NOMO-1 (cell line): ENCODE data around the gene PCDH15.

Experiments
- DNase-seq, 2 experiments: peaks; one replicate each; lab custom pipeline; 2025; ENCODE audit not compliant: unreplicated experiment in 2 of 2; lab: John Stamatoyannopoulos, UW

PCDH15 gene

DNA sequence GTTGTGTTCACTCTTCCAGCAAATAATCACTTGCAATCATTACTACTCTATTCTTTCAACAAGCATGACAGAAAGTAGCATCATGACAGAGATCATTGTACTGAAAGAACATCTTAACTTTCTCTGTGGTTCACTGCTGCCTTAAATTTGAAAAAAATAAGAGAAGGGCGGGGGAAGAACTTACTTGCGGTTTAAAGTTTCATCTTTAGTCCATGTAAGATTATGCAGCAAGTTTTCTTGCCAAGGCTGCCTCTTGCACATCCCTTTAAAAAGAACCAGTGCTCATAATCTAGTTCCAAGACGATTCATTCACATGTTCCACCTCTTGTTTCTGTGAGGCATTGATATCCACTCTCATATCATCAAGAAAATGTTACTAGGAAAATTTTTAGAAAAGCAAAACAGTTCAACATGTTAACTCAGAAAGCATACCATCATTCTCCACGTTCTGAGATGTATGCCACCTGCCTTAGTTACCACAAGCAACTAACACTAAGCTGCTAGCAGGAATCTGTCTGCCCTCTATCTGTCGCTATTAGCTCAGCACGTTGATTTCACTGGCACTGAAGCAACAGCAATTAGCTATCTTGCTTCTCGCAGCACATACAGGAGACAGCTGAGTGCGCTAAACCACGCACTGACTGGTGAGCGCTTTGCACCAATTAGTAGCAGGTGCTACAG is at the start of gene PCDH15:
PCDH15 (minus strand) TSS at position 491 of the 681 bp plus-strand sequence. CDS start 136,969 bp downstream, outside the sequence.
- no peak for DNase-seq

DNA sequence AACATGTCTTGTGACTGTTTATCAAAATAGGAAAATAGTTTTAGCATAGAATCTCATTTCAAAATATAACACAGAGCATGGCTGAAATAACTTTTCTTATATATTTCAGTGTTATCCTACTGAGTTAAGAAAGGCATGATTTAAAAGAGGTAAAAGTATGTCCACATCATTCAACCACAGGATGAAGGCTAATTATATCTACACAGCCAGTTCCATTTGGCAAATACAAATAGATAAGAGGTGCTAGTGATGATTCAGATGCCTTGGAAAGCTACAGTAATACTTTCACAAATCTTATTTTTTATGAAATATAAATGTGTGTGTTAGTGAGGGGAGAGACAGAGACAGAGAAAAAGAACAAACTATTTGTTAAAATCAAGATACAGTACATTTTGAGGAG is 42.9 kb upstream of the PCDH15 start:
- DNase-seq = no peak

DNA sequence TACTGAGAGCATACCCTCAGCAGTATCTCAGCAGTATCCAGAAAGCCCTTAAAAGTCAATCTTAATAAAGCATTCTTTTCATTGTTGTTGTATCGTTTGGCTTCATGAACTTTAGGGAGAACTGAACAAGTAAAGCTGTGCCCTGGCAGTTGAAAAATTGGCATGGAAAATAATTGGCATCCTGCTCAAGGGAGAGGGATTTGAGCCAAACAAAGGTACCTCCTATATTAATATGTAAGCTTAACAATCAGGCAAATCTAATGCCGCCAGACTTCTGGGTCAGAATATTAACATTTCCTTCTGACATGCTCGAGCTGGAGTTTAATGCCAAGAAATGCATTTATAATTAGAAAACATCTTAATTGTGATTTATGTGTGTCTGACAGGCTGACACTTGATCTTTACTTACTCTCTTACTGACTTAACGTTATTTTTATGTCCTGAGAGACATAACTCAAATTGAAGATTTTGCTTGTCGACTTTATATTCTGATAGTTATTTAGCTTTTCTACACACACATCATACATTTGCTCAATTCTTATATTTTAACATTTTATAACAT is 42.1 kb upstream of the PCDH15 start:
- no peak for DNase-seq

DNA sequence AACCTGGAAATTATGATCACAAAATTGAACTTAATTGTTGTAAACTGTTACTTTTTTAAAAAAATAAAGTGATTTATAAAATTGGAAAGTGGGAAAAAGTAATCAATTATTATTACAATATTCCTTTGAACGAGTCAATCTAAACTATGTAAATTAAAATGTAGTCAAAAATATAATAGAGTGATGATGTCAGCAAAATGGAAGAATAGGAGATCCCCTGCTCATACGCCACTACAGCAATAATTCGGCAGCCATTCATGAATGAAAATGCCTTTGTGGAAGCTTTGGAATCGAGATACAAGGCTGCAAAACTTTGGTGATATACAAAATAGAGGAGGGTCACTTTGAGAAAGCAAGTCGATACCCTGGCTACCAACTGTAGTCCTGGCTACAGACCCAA is 36.4 kb upstream of the PCDH15 start:
- DNase-seq = no peak

DNA sequence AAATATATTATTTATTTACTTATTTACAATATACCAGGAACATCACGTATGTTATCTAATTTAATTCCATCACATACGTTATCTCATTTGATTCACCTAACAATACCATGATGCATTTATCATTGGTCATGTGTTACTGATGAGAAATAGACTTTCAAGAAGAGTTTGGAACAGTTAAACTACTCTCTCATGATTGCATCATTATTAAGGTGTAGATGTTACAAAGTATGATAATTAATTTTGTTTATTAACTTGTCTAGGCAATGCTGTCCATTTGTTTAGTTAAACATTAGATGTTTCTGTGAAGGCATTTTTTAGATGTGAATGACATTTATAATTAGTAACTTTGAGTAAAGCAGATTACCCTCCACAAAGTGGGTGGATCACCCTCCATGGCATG is 32.0 kb upstream of the PCDH15 start:
- no peak for DNase-seq

DNA sequence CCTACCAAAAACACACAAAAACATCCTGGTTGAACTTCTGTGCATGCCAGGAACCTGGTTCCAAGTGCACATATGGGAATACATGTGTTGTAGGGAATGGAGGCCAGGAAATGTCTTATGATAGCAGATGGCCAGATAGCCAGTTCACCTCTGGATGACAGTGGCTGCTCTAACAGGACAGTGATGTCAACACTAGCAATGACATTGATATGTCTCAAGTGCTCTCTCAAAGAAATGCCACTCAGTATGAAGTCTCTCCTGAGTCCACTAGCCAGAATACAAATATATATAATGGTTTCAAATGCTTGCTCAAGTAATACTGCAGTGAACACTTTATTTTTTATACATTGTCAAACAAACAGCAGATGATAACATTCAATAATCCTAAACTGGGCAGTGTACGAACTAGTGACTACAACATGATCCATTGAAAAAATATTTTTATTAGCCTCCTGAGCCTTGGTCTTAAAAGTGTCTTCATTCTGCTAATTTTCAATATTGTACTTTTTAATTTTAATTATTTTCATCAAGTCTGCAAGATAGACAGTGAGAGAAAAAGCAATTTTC is 26.0 kb upstream of the PCDH15 start:
- no peak for DNase-seq

DNA sequence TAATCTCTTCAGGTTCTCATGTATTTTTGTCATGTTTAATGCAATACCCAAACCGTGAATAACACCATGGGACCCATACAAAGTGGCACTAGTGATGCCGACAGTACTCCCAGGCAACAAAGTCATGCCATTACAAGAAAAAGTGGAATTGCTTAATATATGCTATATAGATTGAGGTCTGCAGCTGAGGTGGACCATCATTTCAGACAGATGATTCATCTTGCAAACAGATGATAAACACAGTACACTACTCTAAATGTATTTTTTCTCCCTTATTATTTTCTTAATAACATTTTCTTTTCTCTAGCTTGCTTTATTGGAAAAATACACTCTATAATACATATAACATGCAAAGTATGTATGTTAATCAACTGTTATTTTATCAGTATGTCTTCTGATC is 14.6 kb upstream of the PCDH15 start:
- DNase-seq = no peak

DNA sequence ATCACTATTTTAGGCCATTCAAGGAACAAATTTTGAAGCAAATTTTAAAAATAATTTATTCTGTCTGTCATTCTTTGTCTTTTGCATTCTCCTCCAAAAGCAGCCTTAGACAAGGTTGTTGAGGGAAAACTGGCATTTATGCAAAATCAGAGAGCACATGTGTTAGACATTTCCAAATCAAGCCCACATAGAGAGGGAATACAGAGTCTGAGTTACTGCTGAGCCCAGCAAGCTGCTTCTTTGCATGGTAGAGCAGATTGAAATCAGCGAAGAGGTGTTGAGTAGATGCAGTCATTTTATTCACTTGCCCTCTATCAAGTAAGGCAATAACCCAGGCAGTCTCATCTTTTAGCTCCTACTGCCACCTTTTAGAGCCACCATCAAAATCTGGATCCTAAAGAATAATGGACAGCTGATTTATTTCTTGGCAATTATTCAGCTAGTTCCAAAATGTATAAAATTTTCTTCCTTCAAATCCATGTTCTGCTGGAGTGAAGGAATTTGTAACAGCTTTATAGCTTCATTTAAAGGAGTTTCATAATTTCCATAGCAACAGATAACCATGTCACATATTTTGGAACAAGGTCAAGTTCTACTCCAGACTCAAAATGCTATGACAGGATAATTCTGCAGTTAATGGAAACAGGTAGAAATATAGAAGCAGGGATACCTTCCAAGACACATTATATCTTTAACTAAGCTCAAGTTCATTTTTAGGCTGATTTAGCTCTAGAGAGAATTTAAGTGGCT is 7.3 kb upstream of the PCDH15 start:
- DNase-seq = no peak

DNA sequence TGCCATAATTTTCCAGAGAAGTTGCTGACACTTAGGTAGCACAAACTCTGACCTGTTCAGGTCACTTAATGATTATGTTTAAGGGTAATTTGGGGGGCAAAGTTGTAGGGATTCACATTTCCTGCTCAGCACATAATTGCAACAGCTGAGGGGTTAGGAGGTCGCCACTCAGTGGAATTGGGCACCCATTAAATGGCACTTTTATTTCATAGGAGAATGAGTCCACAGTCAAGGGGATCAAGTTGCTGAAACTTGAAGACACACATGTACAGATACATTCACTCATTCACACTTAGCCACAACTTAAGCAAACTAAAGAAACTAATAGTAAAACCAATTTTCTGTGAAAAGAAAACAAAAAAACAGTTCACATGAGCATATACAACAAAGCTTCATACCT is 1.5 kb downstream of the PCDH15 start:
- no peak for DNase-seq

DNA sequence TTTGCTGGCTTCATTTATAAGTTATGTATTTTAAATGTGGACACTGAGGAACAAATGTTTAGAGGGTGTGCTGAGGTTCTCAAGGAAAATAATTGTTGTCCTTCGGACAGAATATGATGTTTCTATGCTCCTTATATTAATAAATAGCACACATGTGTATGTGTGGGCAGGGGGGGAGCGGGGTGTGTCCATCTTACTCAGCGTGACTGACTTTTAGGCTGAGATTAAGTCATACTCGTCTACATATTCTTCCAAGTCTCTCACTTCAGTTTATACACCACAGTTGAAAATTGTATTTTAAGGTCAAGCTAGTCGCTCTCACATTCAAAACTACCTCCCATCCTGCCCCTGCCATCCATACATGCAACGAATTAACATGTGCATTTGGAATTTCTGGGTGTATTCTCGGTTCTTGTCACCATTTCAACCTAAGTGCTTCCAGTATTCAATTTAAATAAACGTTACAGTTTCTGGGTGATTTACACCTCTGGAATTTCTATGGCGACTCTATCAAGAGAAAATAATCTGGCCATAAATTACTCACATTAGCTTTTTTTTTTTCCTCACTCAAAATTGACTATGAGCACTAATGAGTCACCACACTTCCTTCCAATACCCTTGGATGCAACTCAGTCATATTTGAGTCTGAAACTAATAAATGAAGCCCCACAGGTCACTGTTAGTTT is 3.3 kb downstream of the PCDH15 start:
- DNase-seq = no peak

DNA sequence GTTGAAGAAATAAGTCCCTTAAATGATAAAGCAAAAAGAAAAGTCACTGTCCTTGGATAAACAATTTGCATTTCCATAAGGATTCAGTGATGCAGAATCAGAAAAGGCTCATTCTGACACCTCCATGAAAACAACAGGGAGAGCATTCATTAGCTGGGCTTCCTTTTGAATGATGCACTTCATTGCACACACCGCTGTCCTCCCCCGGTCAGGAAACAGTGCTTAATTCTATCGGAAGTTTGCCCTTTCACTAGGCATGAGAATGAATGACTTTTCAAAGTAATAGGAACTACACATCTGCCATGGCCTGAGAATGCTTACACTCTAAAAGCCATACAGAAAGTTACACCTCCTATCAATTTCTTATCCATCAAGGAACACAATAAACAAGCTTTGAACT is 4.2 kb downstream of the PCDH15 start:
- no peak for DNase-seq

DNA sequence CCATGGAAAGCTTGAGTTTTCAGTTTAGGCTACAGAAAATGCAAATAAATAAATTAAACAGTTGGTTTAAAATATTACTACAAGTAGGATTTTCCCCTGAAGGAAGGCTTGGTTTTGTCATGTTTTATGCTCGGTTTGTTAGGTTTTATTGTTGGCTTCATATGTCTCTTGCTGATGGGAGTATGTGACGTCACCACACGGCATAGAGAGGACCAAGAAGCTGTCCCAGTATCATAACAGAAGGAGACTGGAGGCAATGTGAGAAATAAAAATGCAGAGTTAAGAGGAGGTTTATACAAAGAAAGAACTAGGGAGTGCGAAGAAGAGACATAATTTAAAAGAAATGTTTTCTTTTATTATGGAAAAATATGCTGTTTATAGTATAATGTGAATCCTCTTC is 24.4 kb downstream of the PCDH15 start:
- no peak for DNase-seq

DNA sequence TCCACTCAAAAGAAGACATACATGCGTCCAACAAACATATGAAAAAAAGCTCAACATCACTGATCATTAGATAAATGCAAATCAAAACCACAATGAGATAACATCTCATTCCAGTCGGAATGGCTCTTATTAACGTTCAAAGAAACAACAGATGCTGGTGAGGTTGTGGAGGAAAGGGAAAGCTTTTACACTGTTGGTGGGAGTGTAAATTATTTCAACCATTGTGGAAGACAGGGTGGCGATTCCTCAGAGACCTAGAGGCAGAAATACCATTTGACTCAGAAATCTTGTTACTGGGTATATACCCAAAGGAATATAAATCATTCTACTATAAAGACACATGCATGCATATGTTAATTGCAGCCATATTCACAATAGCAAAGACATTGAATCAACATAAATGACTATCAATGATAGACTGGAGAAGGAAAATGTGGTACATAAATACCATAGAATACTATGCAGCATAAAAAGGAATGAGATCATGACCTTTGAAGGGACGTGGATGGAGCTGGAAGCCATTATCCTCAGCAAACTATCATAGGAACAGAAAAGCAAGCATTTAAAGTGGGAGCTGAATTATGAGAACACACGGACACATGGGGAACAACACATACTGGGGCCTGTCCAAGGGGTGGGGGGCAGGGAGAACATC is 28.4 kb downstream of the PCDH15 start:
- no peak for DNase-seq

DNA sequence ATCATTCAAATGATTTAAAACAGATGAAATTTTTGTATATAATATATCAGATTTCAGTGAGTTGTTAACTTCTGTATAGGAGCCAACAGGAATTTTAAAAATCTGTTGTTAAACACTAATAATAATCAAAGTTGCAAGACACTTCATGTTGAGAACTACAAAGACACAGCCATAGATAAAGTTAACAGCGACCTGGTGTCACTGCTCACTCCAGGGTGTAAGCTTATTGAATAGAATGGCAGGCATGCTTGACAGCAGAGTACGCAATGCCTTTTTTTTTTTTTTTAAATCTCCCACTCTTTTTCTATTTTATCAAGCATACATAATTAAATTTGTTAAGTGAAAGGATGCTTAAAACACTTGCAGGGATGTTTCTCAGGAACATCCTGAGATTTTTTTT is 32.0 kb downstream of the PCDH15 start:
- DNase-seq = no peak

DNA sequence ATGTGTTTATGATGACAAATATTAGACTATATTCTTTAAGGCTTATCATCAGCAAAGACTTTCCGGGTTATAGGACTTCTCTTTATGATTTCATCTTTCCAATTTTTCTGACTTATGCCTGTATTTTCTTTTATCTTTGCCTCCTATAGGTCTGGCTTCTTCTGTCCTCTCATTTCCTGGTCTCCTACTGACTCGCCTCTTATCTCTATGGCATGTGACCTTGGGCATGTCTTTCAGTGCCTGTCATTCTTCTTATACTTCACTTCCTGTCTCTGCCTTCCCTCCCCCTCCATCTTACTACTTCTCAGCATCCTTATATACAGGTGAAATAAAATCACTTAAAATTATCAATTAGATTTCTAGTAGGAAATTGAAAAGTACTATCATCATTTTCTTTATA is 42.2 kb downstream of the PCDH15 start:
- DNase-seq = no peak

DNA sequence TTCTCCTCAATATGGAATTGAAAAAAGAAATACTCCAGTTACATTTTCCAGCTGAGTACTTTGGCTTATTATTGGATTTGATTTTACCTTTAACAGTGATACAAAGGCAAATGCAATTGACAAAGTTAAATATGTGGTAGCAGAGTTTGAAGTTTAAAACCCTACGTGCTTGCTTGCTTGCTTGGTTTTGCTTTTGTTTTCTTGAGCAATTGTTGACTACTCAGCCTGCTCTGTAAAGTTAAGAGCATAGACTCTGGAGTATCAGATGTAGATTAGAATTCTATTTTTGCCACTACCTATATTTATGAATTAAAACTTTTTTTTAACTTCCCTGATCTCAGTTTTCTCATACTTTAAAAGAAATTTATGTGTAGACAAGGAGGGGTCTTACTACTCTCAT is 51.4 kb downstream of the PCDH15 start:
- DNase-seq = no peak

DNA sequence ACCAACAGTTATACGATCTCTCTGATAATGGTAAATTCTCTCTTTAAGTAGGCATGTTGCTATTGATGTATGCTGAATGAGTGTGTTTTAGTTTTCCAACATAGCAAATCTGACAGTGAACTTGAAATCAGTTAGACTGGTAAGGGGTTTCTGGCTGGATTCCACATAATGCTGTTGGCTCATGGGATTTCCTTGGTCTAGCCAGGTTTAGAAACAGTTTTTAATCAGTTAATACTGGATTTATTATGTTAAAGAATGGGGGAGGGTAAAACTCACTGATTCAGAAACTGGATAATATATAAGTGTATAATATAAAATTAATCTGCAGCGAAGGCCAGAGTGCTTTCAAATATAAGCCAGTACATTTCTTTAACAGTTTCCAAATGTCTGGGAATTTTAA is 55.6 kb downstream of the PCDH15 start:
- no peak for DNase-seq

DNA sequence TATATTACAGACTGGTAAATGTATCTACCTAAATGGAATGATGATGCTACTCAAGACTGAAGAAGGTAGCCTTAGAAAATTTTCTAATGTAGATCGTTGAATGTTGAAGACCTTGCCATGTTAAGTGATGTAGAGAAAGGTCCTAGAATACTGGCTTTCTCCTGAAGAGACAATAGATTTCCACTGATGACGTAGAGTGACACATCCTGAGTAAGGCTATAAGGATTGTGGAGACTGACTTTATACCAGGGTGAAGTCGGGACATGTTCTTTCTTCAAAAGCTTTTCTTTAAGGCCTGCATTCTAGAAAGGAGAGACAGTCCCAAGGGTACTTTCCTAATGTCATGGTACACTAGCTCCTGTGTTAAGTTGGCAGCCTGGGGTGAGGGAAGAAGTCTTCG is 58.6 kb downstream of the PCDH15 start:
- DNase-seq = no peak

DNA sequence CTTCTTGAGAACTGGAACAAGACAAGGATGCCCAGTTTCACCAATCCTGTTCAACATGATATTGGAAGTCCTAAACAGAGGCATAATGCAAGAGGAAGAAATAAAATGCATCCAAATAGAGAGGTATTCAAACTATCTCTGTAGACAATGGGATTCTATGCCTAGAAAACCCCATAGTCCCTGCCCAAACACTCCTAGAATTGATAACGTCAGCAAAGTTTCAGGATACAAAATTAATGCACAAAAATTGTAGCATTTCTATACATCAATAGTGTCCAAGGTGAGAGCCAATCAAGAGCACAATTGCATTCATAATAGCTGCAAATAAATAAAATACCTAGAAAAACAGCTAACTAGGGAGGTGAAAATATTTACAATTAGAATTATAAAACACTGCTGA is 72.5 kb downstream of the PCDH15 start:
- DNase-seq = no peak

DNA sequence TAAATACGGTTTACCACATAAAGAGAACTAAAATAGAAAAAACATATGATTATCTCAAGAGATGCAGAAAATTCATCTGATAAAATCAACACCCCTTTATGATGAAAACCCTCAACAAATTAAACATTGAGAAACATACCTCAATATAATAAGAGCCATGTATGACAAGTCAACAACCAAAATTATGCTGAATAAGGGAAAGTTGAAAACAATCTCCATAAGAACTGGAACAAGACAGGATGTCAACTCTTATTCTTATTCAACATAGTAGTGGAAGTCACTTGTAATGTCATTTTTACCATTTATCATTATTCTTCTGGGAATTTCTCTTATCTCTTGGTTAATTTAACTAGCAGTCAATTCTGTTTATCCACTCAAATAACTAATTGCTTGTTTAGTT is 79.0 kb downstream of the PCDH15 start:
- DNase-seq = no peak

DNA sequence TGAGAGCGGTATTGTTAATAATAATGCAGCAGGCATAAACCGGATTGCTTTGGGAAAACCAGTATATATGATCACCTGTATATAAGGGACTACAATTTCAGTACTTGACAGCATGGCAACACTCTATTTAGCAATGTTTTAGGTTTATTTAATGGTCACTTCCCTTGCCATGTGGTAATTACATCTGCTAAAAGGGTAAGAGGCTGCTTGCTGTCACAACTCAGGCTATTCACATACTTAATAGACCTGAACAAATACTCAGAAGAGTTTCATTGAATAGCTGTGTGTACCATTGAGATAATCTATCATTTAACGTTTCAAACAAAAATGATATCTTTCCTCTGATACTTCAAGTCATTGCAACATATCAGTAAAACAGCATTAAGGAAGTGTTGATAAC is 90.1 kb downstream of the PCDH15 start:
- DNase-seq = no peak
